HFFc6 (cell line): ENCODE measurements around the gene NCAM1. TPM values are rescaled to one million over a fixed set of nuclear protein-coding genes. Genes with fewer than 3 reads are reported as not detected.

ENCODE experiments used
- DNase-seq: peaks from one replicate; pipeline ENCODE4 v3.0.0-alpha.2; 2018
- H3K27ac Mint-ChIP-seq: 2 replicates; pipeline ENCODE4 v1.8.0; 2020; ENCODE audit warnings: mild to moderate bottlenecking, mixed read lengths
- H3K27me3 Mint-ChIP-seq: 2 replicates; pipeline ENCODE4 v1.8.0; 2021; ENCODE audit warnings: mild to moderate bottlenecking, moderate library complexity, mixed read lengths; ENCODE audit not compliant: insufficient read depth
- H3K36me3 Mint-ChIP-seq: 2 replicates; pipeline ENCODE4 v1.8.0; 2021; ENCODE audit warnings: low read depth, mixed read lengths
- H3K4me1 Mint-ChIP-seq: 2 replicates; pipeline ENCODE4 v1.8.0; 2020; ENCODE audit warnings: low read depth, mixed read lengths
- H3K4me3 Mint-ChIP-seq: 2 replicates; pipeline ENCODE4 v1.8.0; 2020; ENCODE audit warnings: mild to moderate bottlenecking, moderate library complexity, mixed read lengths
- H3K9me3 Mint-ChIP-seq: 2 replicates; pipeline ENCODE4 v1.8.0; 2020; ENCODE audit warnings: mild to moderate bottlenecking, mixed read lengths
- total RNA-seq, 6 experiments: library from RNA; stranded (reverse); fragmentation: NEBNext Ultra II Directional; extraction: Animal tissue kit (Norgen Biotek cat#: 25700); gene quantifications; 2 replicates in 1 of 6; 3 replicates in 5 of 6; pipeline ENCODE4 v1.2.3, GENCODE V29; 2021
- TF ChIP-seq, protein P1 (sequence below): fragments of 200-600 bp; sonication (generic); IDR thresholded peaks from 2 replicates; pipeline ENCODE4 v1.5.0; 2021; ENCODE audit warnings: antibody characterized with exemption, mild to moderate bottlenecking

The NCAM1 gene
- total RNA-seq, 6 experiments from 2014 or later, result 0.20 TPM; not detected in 5

DNA sequence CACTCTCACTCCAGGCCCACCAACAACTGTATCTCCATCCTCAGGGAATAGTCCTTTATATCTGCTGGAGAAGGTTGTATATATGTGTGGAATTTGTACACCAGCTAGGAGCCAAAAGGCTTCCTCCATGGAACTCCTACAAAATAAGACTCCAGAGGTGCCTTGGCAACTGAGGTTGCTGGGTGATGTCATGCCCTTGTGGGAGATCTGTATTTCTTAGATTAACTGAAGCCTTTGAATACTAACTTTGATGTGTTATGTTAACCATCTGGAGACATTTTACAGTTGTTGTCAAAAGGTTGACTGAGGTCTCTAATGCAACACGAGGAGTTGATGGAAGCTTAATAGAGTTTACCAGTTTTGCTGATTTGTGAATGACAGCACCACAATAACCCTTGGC, 213.7 kb downstream of the NCAM1 start:
- Mint-ChIP-seq H3K4me1 (peaks cover 6% of the 10 kb centered on the region; the same call in 1 of the 2 replicates), H3K4me3 (no peak overlapping the region), H3K27me3 (peaks cover 9% of the 10 kb centered on the region), H3K9me3 (no peaks in the 10 kb centered on the region), H3K27ac (no peak overlapping the region), H3K36me3 (no peaks in the 10 kb centered on the region)
- no peak for DNase-seq
- TF ChIP-seq, protein P1, sequence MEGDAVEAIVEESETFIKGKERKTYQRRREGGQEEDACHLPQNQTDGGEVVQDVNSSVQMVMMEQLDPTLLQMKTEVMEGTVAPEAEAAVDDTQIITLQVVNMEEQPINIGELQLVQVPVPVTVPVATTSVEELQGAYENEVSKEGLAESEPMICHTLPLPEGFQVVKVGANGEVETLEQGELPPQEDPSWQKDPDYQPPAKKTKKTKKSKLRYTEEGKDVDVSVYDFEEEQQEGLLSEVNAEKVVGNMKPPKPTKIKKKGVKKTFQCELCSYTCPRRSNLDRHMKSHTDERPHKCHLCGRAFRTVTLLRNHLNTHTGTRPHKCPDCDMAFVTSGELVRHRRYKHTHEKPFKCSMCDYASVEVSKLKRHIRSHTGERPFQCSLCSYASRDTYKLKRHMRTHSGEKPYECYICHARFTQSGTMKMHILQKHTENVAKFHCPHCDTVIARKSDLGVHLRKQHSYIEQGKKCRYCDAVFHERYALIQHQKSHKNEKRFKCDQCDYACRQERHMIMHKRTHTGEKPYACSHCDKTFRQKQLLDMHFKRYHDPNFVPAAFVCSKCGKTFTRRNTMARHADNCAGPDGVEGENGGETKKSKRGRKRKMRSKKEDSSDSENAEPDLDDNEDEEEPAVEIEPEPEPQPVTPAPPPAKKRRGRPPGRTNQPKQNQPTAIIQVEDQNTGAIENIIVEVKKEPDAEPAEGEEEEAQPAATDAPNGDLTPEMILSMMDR, result no peak

GRCh38 chr11:113176599-113177360, 215.6 kb downstream of the NCAM1 start:
- Mint-ChIP-seq H3K4me3 (no peak overlapping the region), H3K36me3 (no peaks in the 10 kb centered on the region), H3K9me3 (no peaks in the 10 kb centered on the region), H3K27ac (no peak overlapping the region), H3K27me3 (peaks cover 13% of the 10 kb centered on the region), H3K4me1 (peaks cover 6% of the 10 kb centered on the region; the same call in 1 of the 2 replicates)
- no peak for DNase-seq
- TF ChIP-seq, protein P1, result no peak

- Mint-ChIP-seq H3K27ac (no peak overlapping the region), H3K27me3 (peaks cover 9% of the 10 kb centered on the region), H3K9me3 (no peaks in the 10 kb centered on the region), H3K36me3 (no peaks in the 10 kb centered on the region), H3K4me3 (no peak overlapping the region), H3K4me1 (peaks cover 6% of the 10 kb centered on the region; the same call in 1 of the 2 replicates)
- TF ChIP-seq, protein P1, result no peak
- no peak for DNase-seq
Measured at GRCh38 chr11:113177671-113178070, 216.5 kb downstream of the NCAM1 start.

DNA sequence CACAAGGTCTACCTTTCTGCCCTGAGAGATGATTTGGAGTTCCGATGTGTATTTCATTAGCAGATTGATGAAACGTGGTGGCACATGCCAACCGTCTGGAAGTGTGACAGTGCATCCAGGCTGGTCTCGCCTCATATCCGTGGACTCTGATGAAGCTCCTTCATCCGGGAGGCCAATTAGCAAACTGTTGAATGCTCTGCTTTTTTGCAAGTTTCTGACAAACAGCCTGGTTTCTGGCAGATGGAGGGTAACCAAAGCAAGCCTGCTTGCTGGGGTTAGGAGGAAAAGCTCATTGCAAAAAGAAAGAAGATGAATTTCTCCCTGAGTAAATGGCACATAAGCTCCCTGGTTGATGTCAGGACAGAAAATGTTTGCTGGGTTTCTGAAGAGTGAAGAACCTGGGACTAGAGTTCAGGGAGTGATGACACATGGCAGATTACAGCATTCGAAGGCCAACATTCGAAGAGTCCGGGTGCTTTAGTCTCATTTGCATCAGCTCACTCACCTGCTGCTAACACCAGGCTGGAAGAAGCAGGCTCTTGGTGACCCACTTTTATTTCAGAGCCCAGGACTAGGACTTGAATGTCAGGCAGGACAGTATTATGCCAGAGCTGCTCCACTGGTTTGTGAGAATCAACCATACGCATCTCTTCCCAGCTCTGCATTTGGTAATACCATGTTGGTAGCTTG, 217.3 kb downstream of the NCAM1 start:
- TF ChIP-seq, protein P1, result no peak
- Mint-ChIP-seq H3K36me3 (no peaks in the 10 kb centered on the region), H3K4me3 (no peak overlapping the region), H3K27ac (no peak overlapping the region), H3K4me1 (peaks cover 6% of the 10 kb centered on the region; the same call in 1 of the 2 replicates), H3K9me3 (peaks cover 2% of the 10 kb centered on the region; the same call in 1 of the 2 replicates), H3K27me3 (peaks cover 9% of the 10 kb centered on the region)
- no peak for DNase-seq

DNA sequence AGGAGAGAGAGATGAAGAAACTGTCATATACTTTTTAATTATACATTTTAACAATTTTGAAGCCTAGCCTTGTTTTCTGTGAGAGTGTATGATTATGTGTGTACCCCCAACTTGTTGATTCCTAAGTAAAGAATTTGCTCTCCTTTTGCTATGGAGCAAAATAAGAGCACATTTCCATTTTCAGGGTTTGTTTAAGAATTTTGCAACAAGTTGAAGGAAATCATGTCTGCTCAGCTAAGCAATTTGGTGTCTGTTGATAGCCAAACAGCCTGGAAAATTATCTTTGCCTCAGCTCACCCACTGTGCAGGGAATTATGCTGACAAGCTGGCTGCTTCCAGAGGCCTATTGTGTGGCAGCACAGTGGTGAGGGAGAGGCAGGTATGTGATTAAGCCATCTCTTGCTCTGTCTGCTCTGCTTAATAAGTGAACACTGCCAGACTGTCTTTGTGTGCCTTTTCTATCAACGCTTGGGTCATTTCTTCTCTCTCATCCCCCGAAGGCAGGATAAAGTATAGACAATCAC, 218.0 kb downstream of the NCAM1 start:
- peaks cover 6% of the 10 kb centered on the region; the same call in 1 of the 2 replicates for H3K9me3 Mint-ChIP-seq
- H3K27me3 Mint-ChIP-seq, result peaks cover 9% of the 10 kb centered on the region
- H3K36me3 Mint-ChIP-seq, result no peaks in the 10 kb centered on the region
- no peak overlapping the region for H3K27ac Mint-ChIP-seq
- DNase-seq, result no peak
- H3K4me3 Mint-ChIP-seq, result no peak overlapping the region
- H3K4me1 Mint-ChIP-seq, result peaks cover 11% of the 10 kb centered on the region; the same call in 1 of the 2 replicates
- TF ChIP-seq, protein P1, result no peak
